B cell (primary cell): ENCODE results near the gene RUNDC1. TPM values are rescaled to one million over a fixed set of nuclear protein-coding genes. Genes with fewer than 3 reads are reported as not detected.
"Not testable (repeated sequence)": the region's sequence is repeated elsewhere in the genome, so short reads cannot be mapped to it uniquely, and the experiment has no call there.

Source experiments
- ATAC-seq: fragments of 200-7000 bp; cut with Tn5 transposase; one replicate; pipeline ENCODE4 v1.10.0; 2021; ENCODE audit warnings: low read depth, mild to moderate bottlenecking, moderate number of reproducible peaks, moderate library complexity
- CTCF ChIA-PET: fragments of 350-600 bp; sonication (Branson Sonifier 250); formaldehyde crosslinking; loops from one replicate; lab custom pipeline; 2021; ENCODE audit warnings: antibody characterized with exemption, inconsistent platforms; lab: Charles Lee
- POLR2A ChIA-PET: fragments of 350-600 bp; sonication (Branson Sonifier 250); formaldehyde crosslinking; loops from one replicate; lab custom pipeline; 2021; ENCODE audit warnings: antibody characterized with exemption; lab: Charles Lee
- DNase-seq: peaks from one replicate; pipeline ENCODE4 v3.0.0; 2013
- H2AFZ ChIP-seq: 2 replicates; pipeline ENCODE4 v1.6.1; 2012; ENCODE audit warnings: mild to moderate bottlenecking, low read depth, low read length; ENCODE audit not compliant: insufficient read depth, poor library complexity, severe bottlenecking
- H3K27ac ChIP-seq, 2 donors: 1 replicate in 1 of 2; 2 replicates in 1 of 2; pipeline ENCODE4 v1.5.1; 2012 to 2013; ENCODE audit warnings: low read length in 2 of 2, mild to moderate bottlenecking in 2 of 2, moderate library complexity in 1 of 2
- H3K27me3 ChIP-seq, 4 experiments: fragments of 200-600 bp in 1 of 4; sonication (generic) in 1 of 4; replicated peaks in 1 of 4; 1 replicate in 2 of 4; 2 replicates in 2 of 4; pipeline versions ENCODE4 v1.6.1 to v1.7.0; 2013 to 2016; ENCODE audit warnings: low read length in 3 of 4, mild to moderate bottlenecking in 2 of 4, mixed read lengths in 1 of 4, moderate library complexity in 1 of 4; ENCODE audit not compliant: insufficient read depth in 4 of 4, control insufficient read depth in 3 of 4; ENCODE audit errors: control extremely low read depth in 1 of 4
- H3K36me3 ChIP-seq, 2 experiments: replicated peaks in 1 of 2; 1 replicate in 1 of 2; 2 replicates in 1 of 2; pipeline versions ENCODE4 v1.6.1 to v1.7.1; 2013; ENCODE audit warnings: low read length in 1 of 2; ENCODE audit not compliant: insufficient read depth in 2 of 2, control insufficient read depth in 1 of 2; ENCODE audit errors: control extremely low read depth in 1 of 2, extremely low read depth in 1 of 2
- H3K4me1 ChIP-seq, 2 donors: fragments of 200-600 bp in 1 of 2; sonication (generic) in 1 of 2; 1 replicate in 1 of 2; 2 replicates in 1 of 2; pipeline versions ENCODE4 v1.5.1 to v1.6.1; 2013 to 2017; ENCODE audit warnings: low read length in 2 of 2; ENCODE audit not compliant: control insufficient read depth in 2 of 2, insufficient read depth in 2 of 2
- H3K4me2 ChIP-seq: replicated peaks from 2 replicates; pipeline ENCODE3; 2012; ENCODE audit warnings: mild to moderate bottlenecking, low read depth, low read length; ENCODE audit not compliant: poor library complexity, severe bottlenecking
- H3K4me3 ChIP-seq, 5 experiments: fragments of 200-600 bp in 1 of 5; sonication (generic) in 1 of 5; 1 replicate in 3 of 5; 2 replicates in 2 of 5; pipeline versions ENCODE4 v1.5.1 to v1.7.0; 2011 to 2016; ENCODE audit warnings: low read length in 4 of 5, mild to moderate bottlenecking in 4 of 5, low read depth in 2 of 5, control low read depth in 1 of 5, moderate library complexity in 1 of 5; ENCODE audit not compliant: insufficient read depth in 1 of 5; ENCODE audit errors: control extremely low read depth in 1 of 5, extremely low read depth in 1 of 5
- H3K79me2 ChIP-seq: fragments of 200-600 bp; sonication (generic); one replicate; pipeline ENCODE4 v1.6.0; 2016; ENCODE audit warnings: low read length; ENCODE audit not compliant: control insufficient read depth, insufficient read depth
- H3K9ac ChIP-seq: fragments of 200-600 bp; sonication (generic); 2 replicates; pipeline ENCODE4 v1.6.1; 2017; ENCODE audit warnings: mild to moderate bottlenecking, low read length, moderate library complexity
- H3K9me3 ChIP-seq, 3 donors: one replicate each; pipeline versions ENCODE4 v1.6.1 to v1.7.1; 2013; ENCODE audit warnings: low read length in 2 of 3; ENCODE audit not compliant: control insufficient read depth in 2 of 3, insufficient read depth in 1 of 3; ENCODE audit errors: control extremely low read depth in 1 of 3
- H4K20me1 ChIP-seq: 2 replicates; pipeline ENCODE4 v1.6.0; 2012; ENCODE audit warnings: mild to moderate bottlenecking, low read length; ENCODE audit not compliant: insufficient read depth, control insufficient read depth, poor library complexity, severe bottlenecking
- H3K27ac Mint-ChIP-seq: one replicate; pipeline ENCODE4 v1.8.0; 2021; ENCODE audit warnings: mixed read lengths
- H3K27me3 Mint-ChIP-seq: one replicate; pipeline ENCODE4 v1.8.0; 2021; ENCODE audit warnings: mixed read lengths
- H3K4me1 Mint-ChIP-seq: one replicate; pipeline ENCODE4 v1.8.0; 2021; ENCODE audit warnings: mixed read lengths
- H3K4me3 Mint-ChIP-seq: one replicate; pipeline ENCODE4 v1.8.0; 2021; ENCODE audit warnings: mixed read lengths
- H3K9me3 Mint-ChIP-seq: one replicate; pipeline ENCODE4 v1.8.0; 2022; ENCODE audit warnings: mixed read lengths; ENCODE audit not compliant: insufficient read depth
- EZH2 ChIP-seq: IDR thresholded peaks from 2 replicates; pipeline ENCODE4 v1.6.1; 2012; ENCODE audit warnings: borderline replicate concordance, low read depth, mild to moderate bottlenecking, moderate library complexity, low read length; ENCODE audit not compliant: insufficient read depth, poor library complexity, severe bottlenecking
- WGBS: methylation state at CpG from one replicate; pipeline ENCODE4 v1.1.5; 2013; ENCODE audit warnings: missing lambda C conversion rate; ENCODE audit not compliant: insufficient coverage; 5-methylcytosine and 5-hydroxymethylcytosine counted together
- intact Hi-C: fragments of 100-400 bp; cut with micrococcal nuclease; formaldehyde crosslinking; loops from one replicate; pipeline ENCODE4 v1.10.0; 2022
- polyA plus RNA-seq: library from polyadenylated mRNA; depleted of rRNA; stranded (reverse); fragments of >200 nt; gene quantifications from 2 replicates; pipeline ENCODE4 v1.2.3, GENCODE V29; 2012
- total RNA-seq, 2 donors: library from RNA; stranded (reverse); fragments of 120-200 nt in 1 of 2; gene quantifications; 1 replicate in 1 of 2; 2 replicates in 1 of 2; pipeline versions ENCODE4 v1.2.3 to v1.2.4, GENCODE V29; 2013 to 2022
- TF ChIP-seq, protein P1 (sequence below): fragments of 200-600 bp; IDR thresholded peaks from one replicate; pipeline ENCODE4 v1.8.0; 2022; ENCODE audit warnings: antibody characterized with exemption, mild to moderate bottlenecking

The RUNDC1 gene
- total and polyA plus RNA-seq, 2 donors (not counting 1 experiment from before 2014, with no cell fraction given) = 14.6 to 43.7 TPM

GRCh38 chr17:42992872-42993271, 12.5 kb downstream of the RUNDC1 start:
- Histone ChIP-seq H2AFZ (no peak overlapping the region), H3K79me2 (peaks cover 42% of the 10 kb centered on the region), H3K9ac (no peak overlapping the region), H3K4me2 (no peak overlapping the region), H3K4me3 (no peak overlapping the region), H3K36me3 (peaks cover 27 to 48% of the 10 kb centered on the region in 2 experiments), H3K27me3 (no peaks in the 10 kb centered on the region), H3K27ac (no peak overlapping the region), H3K4me1 (peaks cover 17 to 18% of the 10 kb centered on the region in 2 donors), H3K9me3 (no peaks in the 10 kb centered on the region), H4K20me1 (peaks cover 5% of the 10 kb centered on the region)
- POLR2A ChIA-PET = interaction anchor here (0.7 kb wide), 1 partner anchor 401 kb away, joined by 3 read pairs; no protein-coding TSS in a partner anchor
- Mint-ChIP-seq H3K4me1 (peaks cover 30% of the 10 kb centered on the region), H3K9me3 (no peaks in the 10 kb centered on the region), H3K27me3 (no peaks in the 10 kb centered on the region), H3K27ac (peak overlapping the region; percentile 50), H3K4me3 (no peak overlapping the region)
- ATAC-seq (no peak), DNase-seq (no peak)
- 98% methylated on average over 4 of the region's 5 CpGs for WGBS
- intact Hi-C loops = loop anchor here (10.0 kb wide), 1 partner anchor 418 kb away; the partner anchor contains the start of gene PSMC3IP
- CTCF ChIA-PET = interaction anchor here (1.3 kb wide), 1 partner anchor 12 kb away, joined by 3 read pairs; the partner anchor contains the start of gene RUNDC1
- no peak for TF ChIP-seq EZH2
- TF ChIP-seq, protein P1, sequence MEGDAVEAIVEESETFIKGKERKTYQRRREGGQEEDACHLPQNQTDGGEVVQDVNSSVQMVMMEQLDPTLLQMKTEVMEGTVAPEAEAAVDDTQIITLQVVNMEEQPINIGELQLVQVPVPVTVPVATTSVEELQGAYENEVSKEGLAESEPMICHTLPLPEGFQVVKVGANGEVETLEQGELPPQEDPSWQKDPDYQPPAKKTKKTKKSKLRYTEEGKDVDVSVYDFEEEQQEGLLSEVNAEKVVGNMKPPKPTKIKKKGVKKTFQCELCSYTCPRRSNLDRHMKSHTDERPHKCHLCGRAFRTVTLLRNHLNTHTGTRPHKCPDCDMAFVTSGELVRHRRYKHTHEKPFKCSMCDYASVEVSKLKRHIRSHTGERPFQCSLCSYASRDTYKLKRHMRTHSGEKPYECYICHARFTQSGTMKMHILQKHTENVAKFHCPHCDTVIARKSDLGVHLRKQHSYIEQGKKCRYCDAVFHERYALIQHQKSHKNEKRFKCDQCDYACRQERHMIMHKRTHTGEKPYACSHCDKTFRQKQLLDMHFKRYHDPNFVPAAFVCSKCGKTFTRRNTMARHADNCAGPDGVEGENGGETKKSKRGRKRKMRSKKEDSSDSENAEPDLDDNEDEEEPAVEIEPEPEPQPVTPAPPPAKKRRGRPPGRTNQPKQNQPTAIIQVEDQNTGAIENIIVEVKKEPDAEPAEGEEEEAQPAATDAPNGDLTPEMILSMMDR = no peak

GRCh38 chr17:42993913-42994312, 13.5 kb downstream of the RUNDC1 start:
- CTCF ChIA-PET, H3K9ac ChIP-seq, H2AFZ ChIP-seq, DNase-seq, H3K4me3 ChIP-seq, ATAC-seq, H3K27me3 Mint-ChIP-seq, H3K9me3 Mint-ChIP-seq, H3K27me3 ChIP-seq, H4K20me1 ChIP-seq, H3K4me2 ChIP-seq, H3K27ac Mint-ChIP-seq, H3K4me3 Mint-ChIP-seq, H3K9me3 ChIP-seq, POLR2A ChIA-PET: not testable (repeated sequence)
- Histone ChIP-seq H3K27ac (peak overlapping the region in 1 of 2 donors; percentile 6), H3K4me1 (peaks cover 19 to 21% of the 10 kb centered on the region in 2 donors), H3K36me3 (peaks cover 19 to 38% of the 10 kb centered on the region in 2 experiments), H3K79me2 (peaks cover 38% of the 10 kb centered on the region)
- 93% methylated on average over 2 of the region's 10 CpGs for WGBS
- H3K4me1 Mint-ChIP-seq = peaks cover 39% of the 10 kb centered on the region
- intact Hi-C loops = loop anchor here (10.0 kb wide), 1 partner anchor 419 kb away; the partner anchor contains the start of gene PSMC3IP
